Smooth muscle cell of the brain vasculature (primary cell): ENCODE data around the gene CPA4.

Experiments
- DNase-seq: peaks from one replicate; pipeline ENCODE4 v3.0.0-alpha.2; 2012; ENCODE audit warnings: low read depth, low spot score

Gene CPA4

GRCh38 chr7:130274983-130275591 is 17.9 kb upstream of the CPA4 start:
- DNase-seq, result no peak

GRCh38 chr7:130275826-130276297 is 17.1 kb upstream of the CPA4 start:
- DNase-seq, result no peak

GRCh38 chr7:130276796-130277762 is 15.9 kb upstream of the CPA4 start:
- DNase-seq, result no peak

- no peak for DNase-seq
These were observed 15.0 kb upstream of the CPA4 start for GRCh38 chr7:130277763-130278643.

- DNase-seq, result no peak
These were observed 14.1 kb upstream of the CPA4 start for GRCh38 chr7:130278860-130279259.

- DNase-seq, result no peak
These were observed 13.7 kb upstream of the CPA4 start for GRCh38 chr7:130279286-130279685.

GRCh38 chr7:130279906-130280305 is 13.1 kb upstream of the CPA4 start:
- DNase-seq, result no peak

- DNase-seq, result no peak
These were observed 11.7 kb upstream of the CPA4 start for GRCh38 chr7:130281260-130281659.

GRCh38 chr7:130286881-130287280 is 6.1 kb upstream of the CPA4 start:
- no peak for DNase-seq

GRCh38 chr7:130288168-130288567 is 4.8 kb upstream of the CPA4 start:
- DNase-seq, result no peak

GRCh38 chr7:130288829-130289228 is 4.1 kb upstream of the CPA4 start:
- DNase-seq, result no peak

GRCh38 chr7:130289478-130289877 is 3.5 kb upstream of the CPA4 start:
- no peak for DNase-seq

GRCh38 chr7:130290745-130291144 is 2.2 kb upstream of the CPA4 start:
- no peak for DNase-seq

- no peak for DNase-seq
These were observed 560 bp downstream of the CPA4 start for GRCh38 chr7:130293521-130293920.

GRCh38 chr7:130294314-130294713 is 1.4 kb downstream of the CPA4 start:
- no peak for DNase-seq

- DNase-seq, result no peak
These were observed 3.4 kb downstream of the CPA4 start for GRCh38 chr7:130296221-130296951.

GRCh38 chr7:130297628-130298543 is 4.9 kb downstream of the CPA4 start:
- no peak for DNase-seq

GRCh38 chr7:130298544-130299326 is 5.8 kb downstream of the CPA4 start:
- DNase-seq, result no peak

GRCh38 chr7:130299866-130300265 is 6.9 kb downstream of the CPA4 start:
- no peak for DNase-seq
